NCI-H82 (cell line): ENCODE data around the gene CA4.

Experiments
- DNase-seq: peaks from one replicate; lab custom pipeline; 2025; lab: John Stamatoyannopoulos, UW

The CA4 gene

DNA sequence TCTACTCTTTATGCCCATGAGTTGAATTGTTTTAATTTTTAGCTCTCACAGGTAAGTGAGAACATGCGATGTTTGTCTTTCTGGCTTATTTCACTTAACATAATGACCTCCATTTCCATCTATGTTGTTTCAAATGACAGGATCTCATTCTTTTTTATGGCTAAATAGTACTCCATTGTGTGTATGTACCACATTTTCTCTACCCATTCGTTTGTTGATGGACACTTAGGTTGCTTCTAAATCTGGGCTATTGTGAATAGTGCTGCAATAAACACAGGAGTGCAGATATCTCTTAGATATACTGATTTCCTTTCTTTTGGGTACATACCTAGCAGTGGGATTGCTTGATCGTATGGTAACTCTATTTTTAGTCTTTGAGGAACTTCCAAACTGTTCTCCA lies 19.3 kb upstream of the CA4 start:
- no peak for DNase-seq

DNA sequence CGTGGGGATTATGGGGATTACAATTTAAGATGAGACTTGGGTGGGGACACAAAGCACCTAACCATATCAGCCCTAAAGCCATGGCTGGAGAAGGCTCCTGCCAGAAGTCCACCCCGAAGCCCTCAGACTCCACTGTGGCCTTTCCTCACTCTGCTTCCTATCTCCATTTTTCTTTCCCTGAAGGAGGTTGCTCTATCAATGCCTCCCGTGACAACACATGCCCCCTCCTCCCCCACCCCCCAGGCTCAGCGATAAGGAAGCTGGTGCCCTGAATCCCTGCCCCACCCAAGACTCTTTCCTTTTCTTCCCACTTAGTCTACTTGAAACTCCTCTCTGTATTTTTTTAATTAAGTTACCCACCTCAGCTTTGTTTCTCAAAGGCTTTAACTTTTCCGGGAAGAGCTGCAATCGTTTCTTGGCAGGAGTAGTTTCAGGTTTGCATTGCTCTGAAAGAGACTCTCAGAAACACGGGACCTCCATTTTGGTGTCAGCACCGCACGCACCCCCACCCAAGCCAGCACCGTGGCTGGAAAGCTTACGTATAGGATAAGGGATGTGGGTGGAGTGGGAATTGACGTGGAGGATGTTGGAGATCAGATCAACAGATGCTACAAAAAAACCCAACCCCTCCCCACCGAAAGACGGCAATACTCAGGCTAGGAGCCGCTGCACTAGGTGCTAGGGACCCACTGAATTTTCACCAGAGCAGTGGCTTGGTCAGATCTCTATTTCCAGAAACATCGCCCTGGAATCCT lies 15.2 kb upstream of the CA4 start:
- DNase-seq = peak; percentile 81

GRCh38 chr17:60135151-60135950 lies 14.4 kb upstream of the CA4 start:
- DNase-seq = peak; percentile 98

- DNase-seq = no peak
Observed at GRCh38 chr17:60135951-60136666, 13.7 kb upstream of the CA4 start.

DNA sequence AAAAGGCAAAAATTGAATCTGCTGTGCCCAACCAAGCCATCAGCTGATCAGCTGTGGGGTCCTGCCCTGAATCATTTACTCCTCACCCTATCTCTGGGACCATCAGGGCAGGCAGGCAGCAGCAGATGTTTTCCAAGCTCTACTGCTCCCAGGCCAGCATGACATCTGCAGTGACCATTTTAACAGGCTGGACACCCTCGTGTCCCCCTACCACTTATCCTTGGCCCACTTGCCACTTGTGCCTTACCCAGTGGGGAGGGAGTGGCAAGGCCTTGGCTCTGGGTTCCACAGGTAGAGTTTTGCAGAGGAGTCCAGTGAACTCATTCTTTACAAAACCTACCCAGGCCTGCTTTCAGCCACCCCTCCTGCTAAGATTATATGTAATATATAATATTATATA lies 12.0 kb upstream of the CA4 start:
- no peak for DNase-seq

DNA sequence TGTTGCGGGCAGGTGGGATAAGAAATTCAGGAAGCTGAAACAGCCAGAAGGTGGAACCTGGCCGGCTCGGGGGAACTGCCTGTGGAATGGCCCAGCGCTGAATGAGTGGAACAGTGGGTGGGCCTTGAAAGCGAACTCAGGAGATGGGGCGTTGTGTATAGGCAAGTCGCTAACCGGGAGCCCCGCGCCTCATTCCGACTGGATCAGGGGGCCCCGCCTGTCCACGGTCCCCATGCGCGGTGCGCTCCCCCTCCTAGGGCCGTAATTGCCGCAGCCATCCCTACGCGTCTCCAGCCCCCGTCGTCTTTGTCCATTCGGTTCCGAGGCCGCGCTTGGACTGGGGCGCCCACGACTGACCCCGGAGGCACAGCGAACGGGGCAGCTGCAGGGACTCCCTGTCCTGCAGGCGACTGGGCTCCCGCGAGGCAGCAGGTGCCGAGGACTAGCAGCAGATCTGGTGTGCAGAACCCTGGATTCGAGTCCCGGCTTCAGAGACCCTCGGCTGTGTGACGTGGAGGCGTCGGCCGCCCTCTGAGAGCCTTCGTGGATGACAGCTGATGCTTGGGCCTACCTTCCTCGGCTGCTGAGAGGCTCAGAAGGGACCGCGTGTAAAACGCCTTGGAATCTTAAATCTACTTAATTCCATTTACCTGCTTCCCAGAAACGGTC lies 10.9 kb upstream of the CA4 start:
- no peak for DNase-seq

GRCh38 chr17:60139438-60140285 lies 10.1 kb upstream of the CA4 start:
- no peak for DNase-seq

DNA sequence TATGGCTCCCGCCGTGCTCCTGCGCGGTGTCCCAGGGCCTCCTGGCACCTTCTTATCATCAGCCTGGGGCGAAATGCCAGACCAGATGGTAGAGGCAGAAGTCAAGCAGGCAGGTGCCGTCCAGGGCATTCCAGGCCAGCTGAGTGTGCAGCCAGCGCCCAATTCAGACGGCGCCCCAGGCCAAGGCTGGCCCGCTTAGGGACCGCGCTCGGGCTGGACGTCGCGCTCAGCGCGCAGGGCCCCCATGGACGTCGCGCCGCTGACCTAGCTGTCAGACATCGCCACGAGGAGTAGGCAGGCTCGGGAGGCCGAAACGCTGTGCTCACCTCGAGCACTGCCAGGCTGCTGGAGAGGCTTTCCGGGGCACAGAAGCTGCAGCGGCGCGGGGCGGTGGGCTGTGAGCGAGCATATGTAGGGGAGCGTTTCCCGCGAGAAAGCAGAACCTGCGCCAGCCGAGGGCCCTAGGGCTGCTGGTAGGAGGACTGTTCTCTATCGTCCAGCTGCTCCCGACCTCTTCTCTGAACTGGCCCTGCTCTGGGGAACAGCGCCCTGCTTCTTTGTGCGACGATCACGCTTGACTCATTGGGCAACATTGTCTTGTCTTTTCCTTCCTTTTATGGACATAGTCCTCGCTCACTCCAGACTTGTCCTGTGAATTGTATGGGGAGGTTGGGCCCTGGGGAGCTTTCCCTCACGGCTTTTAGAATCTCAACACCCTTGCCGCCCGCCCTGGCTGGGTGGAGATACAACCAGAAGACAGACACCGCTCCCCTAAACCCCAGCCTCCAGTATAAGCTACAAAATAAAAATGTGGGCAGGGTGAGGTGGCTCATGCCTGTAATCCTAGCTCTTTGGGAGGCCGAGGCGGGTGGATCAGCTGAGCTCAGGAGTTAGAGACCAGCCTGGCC lies 8.4 kb upstream of the CA4 start:
- DNase-seq = no peak

DNA sequence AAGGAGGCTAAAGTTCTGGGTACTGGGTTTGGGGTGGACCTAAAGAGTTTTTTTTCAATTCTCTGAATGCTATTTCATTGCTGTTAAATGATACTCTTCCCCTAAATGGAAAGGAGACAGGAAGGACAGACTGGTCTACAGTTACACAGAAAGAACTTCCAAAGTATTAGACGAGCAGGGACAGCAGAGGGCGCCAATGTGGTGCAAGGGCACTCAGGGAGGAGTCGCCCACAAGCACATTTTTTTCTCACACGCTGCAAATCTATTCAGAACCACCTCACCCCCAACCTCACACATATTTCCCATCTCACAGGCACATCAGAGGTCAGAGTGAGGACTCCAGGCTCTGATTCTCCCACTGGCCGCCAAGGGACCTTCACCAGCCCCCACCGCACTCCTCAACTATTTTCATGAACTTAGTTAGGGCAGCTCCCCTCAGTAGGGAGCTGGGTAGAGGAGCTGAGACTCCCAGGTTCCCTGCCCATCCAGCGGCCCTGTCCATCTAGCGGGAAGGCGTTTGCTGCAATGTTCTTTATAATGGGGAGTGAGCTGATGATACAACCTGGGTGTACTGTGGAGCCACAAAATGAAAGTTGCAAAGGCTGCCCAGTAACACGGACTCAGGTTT lies 6.8 kb upstream of the CA4 start:
- DNase-seq = peak; percentile 95

DNA sequence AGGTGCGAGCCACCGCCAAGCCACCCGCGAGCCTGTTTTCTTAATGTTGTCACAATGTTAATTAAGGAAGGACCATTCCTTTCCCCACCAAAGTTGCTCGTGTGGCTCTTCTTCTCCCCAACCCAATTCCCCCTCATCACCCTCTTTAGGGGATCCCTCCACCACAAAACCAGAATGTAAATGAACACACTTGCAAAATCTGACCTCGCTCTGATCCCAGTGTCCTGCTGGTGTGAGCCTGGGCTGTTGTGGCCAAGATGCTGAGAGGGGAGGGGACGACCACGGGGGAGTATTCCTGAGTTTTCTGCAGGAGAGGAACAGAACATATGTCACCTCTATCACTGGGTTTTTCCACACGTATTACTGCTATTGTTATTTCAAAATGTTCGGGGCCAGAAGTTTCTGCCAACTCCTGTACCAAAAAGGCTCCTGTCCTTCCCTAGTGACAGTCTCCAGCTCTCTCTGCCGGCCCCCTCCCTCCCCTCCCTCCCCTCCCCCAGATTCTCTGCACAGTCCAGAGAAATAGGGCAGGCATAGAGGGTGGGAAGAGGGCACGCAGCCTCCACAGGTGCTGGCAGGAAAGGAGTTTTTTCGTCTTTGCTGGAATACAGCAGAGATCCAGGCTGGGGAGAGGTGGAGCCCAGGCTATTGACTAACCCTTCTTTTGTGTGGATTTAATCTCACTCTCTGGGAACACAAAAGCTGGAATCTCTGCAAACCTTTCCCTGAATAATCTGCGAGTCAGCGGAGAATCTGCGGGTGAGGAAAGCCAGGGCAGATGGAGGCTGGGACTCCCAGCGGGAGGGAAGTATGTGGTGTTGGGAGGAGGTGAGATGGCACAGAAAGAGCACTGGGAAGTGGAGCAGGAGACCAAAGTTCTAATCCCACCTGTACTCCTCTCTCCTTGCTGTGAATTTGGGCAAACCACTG lies 4.5 kb upstream of the CA4 start:
- DNase-seq = peak; percentile 30

- no peak for DNase-seq
Observed at GRCh38 chr17:60146206-60146605, 3.6 kb upstream of the CA4 start.

DNA sequence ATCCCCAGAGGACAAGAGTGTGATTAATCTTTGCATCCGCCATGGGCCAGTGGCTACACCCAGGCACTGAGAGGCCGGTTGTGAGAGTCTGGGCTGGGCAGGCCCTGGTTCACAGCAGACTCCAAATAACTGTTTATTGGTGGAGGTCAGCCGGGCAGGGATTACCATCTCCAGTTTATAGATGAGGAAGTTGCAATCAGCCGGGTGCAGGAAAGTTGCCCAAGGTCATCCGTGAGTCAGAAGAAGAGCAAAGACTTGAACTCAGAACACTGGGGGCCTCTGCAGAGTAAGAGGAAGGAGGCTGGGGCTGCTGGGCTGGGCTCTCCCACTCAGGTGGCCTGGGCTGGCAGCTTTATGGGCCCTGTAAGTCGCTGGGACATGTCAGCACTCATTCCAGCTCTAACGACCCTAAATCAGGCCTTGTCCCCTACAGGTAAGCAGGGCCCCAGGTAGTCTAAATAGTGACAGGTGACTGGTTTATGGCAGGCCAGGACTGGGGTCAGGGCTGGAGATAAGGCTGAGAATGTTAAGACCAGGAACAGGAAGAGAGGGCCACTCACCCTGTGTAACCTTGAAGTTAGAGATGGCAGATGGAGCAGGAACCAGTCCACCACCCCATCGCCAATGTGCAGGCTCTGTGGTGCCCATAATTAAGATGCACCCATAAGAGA lies 2.1 kb upstream of the CA4 start:
- no peak for DNase-seq

DNA sequence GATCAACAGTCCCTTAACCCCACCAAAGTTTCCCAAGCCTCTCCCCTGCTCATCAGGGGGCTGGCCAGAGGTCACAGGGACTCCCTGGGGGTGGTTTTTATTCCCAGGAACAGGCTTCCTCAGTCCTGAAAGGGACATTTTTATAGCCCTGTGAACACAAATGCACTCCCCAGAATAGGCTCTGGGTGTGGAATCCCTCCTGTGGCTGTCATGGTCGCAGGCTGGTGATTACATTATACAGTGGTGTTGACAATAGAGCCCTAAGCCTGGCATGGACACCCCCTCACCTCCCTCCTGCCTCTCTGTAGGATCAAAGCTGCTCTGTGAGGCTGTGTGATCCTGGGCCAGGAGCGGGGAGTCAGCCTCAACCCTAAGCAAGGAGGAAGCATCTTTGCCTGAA lies 1.4 kb upstream of the CA4 start:
- DNase-seq = no peak

DNA sequence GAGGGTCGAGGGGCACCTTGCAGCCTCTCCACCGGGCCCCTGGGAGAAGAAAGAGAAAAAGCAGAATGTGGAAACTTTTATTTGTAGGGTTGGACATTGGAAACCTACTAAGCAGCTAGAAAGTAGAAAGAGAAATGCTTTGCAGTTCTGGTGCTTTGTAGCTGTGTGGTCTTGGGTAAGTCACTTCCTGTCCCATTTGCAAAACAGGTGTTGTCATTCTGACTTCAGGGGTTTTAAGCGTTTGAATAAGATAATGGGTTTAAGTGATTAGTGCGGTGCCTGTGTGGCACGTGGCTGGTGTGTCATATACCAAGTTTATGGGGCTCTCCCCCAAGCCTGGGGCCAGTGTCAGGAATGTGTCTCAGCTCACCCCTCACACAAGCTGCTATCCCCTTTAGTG lies 1.6 kb downstream of the CA4 start:
- peak; percentile 93 for DNase-seq

- peak; percentile 85 for DNase-seq
Observed at GRCh38 chr17:60153606-60154390, 4.0 kb downstream of the CA4 start.

DNA sequence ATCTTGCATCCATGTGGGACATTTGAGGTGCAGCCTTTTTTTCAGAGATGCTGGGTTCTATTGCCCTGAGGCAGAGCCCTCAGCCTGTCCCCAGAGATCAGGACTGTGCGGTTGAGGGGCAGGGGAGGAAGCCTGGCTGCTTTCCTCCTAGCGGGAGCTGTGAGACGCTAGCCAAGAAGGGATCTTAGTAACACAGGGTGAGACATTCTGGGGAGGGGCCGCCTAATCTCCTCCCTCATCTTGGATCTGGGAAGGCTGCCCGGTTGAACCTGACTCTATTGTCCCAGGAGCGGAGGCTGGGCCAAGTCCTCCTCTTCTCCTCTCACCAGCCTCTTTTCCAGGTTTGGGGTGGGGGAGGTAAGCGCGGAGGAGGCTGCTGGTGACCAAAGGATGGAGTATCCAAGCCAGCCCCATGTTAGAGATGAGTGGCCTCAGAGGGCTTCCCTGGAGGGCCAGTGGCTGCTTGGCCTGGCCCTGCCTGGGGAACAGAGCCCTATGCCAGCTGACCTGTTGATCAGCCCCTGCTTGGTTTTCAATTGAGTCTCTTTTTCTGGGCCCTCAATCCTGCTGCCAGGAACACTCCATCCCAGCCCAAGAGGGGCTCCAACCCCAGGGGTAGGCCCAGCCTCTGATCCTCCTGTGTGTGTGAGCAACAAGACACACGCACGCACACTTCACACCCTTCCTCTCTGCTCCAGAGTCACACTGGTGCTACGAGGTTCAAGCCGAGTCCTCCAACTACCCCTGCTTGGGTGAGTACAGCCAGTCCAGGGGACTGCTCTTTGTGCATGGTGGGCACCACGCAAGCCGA lies 5.0 kb downstream of the CA4 start:
- peak; percentile 63 for DNase-seq
